HCT116 (cell line): ENCODE measurements around the gene MAGEF1. TPM values are rescaled to one million over a fixed set of nuclear protein-coding genes. Genes with fewer than 3 reads are reported as not detected.

ENCODE experiments used
- ATAC-seq: fragments of 200-7000 bp; cut with Tn5 transposase; 2 replicates; pipeline ENCODE4 v1.9.1; 2020; ENCODE audit warnings: mild to moderate bottlenecking, moderate library complexity
- BruUV-seq: library from RNA; stranded (reverse); fragments of 400-500 nt; replicated peaks from 2 replicates; lab custom pipeline; 2021; lab: Mats Ljungman, UMichigan
- CTCF ChIA-PET: fragments of 300-600 bp; sonication (Branson Sonifier 250); formaldehyde crosslinking; loops from one replicate; lab custom pipeline; 2021; ENCODE audit warnings: antibody characterized with exemption; lab: Charles Lee
- POLR2A ChIA-PET: fragments of 300-600, 350-600 bp; sonication (Branson Sonifier 250); formaldehyde crosslinking; loops from one replicate; lab custom pipeline; 2021; ENCODE audit warnings: antibody characterized with exemption; lab: Charles Lee
- RAD21 ChIA-PET, 2 experiments: fragments of 300-600 bp; sonication (Branson Sonifier 250); formaldehyde crosslinking; loops; one replicate each; lab custom pipeline; 2023; ENCODE audit warnings: low total read pairs in 2 of 2; ENCODE audit not compliant: uncharacterized antibody in 2 of 2, unreplicated experiment in 2 of 2, low non-redundant PET in 1 of 2; lab: Charles Lee
- DNase-seq: peaks from one replicate; pipeline ENCODE4 v3.0.0-alpha.2; 2010; ENCODE audit warnings: low read depth, low spot score
- H2AFZ ChIP-seq: fragments of 200-600 bp; shearing (Covaris generic), sonication (generic); 2 replicates; pipeline ENCODE4 v1.6.1; 2017; ENCODE audit warnings: low read depth, mixed run types, mixed read lengths, antibody characterized with exemption, low read length; ENCODE audit not compliant: poor library complexity, severe bottlenecking
- H3K27ac ChIP-seq: 2 replicates; pipeline ENCODE4 v1.5.1; 2012; ENCODE audit warnings: low read depth, low read length
- H3K27me3 ChIP-seq: fragments of 200-600 bp; sonication (generic); 2 replicates; pipeline ENCODE4 v1.6.1; 2016; ENCODE audit warnings: mixed run types, low read length, mixed read lengths; ENCODE audit not compliant: insufficient read depth
- H3K36me3 ChIP-seq, 2 experiments: fragments of 200-500 bp in 1 of 2; fragments of 200-600 bp in 1 of 2; sonication (Bioruptor generic) in 1 of 2; sonication (generic) in 1 of 2; 2 replicates each; pipeline versions ENCODE4 v1.5.1 to v1.6.1; 2014 to 2016; ENCODE audit warnings: low read length in 2 of 2, inconsistent platforms in 1 of 2, mixed read lengths in 1 of 2, mixed run types in 1 of 2; ENCODE audit not compliant: insufficient read depth in 2 of 2, control insufficient read depth in 1 of 2
- H3K4me1 ChIP-seq, 2 experiments: fragments of 200-600 bp in 1 of 2; sonication (generic) in 1 of 2; 2 replicates each; pipeline versions ENCODE4 v1.5.1 to v1.6.1; 2012 to 2017; ENCODE audit warnings: low read length in 2 of 2, inconsistent platforms in 1 of 2, mild to moderate bottlenecking in 1 of 2, mixed read lengths in 1 of 2, mixed run types in 1 of 2, moderate library complexity in 1 of 2; ENCODE audit not compliant: insufficient read depth in 2 of 2, control insufficient read depth in 1 of 2
- H3K4me2 ChIP-seq: fragments of 200-600 bp; sonication (generic); 2 replicates; pipeline ENCODE4 v1.6.1; 2017; ENCODE audit warnings: mixed run types, low read length, mixed read lengths
- H3K4me3 ChIP-seq, 2 experiments: fragments of 200-600 bp in 1 of 2; sonication (generic) in 1 of 2; replicated peaks in 1 of 2; 2 replicates each; pipeline ENCODE4 v1.5.1; 2011 to 2016; ENCODE audit warnings: low read length in 2 of 2, control low read depth in 1 of 2, low read depth in 1 of 2, mild to moderate bottlenecking in 1 of 2, mixed read lengths in 1 of 2, mixed run types in 1 of 2
- H3K79me2 ChIP-seq: fragments of 200-600 bp; sonication (generic); 2 replicates; pipeline ENCODE4 v1.6.1; 2017; ENCODE audit warnings: mild to moderate bottlenecking, mixed run types, low read length, moderate library complexity, mixed read lengths; ENCODE audit not compliant: insufficient read depth
- H3K9ac ChIP-seq: fragments of 200-600 bp; sonication (generic); 2 replicates; pipeline ENCODE4 v1.6.1; 2016; ENCODE audit warnings: low read length, mixed read lengths
- H3K9me2 ChIP-seq: fragments of 200-600 bp; sonication (generic), shearing (Covaris generic); 2 replicates; pipeline ENCODE4 v1.6.1; 2017; ENCODE audit warnings: mixed run types, mild to moderate bottlenecking, moderate library complexity; ENCODE audit not compliant: insufficient read depth
- H3K9me3 ChIP-seq, 2 experiments: fragments of 200-500 bp in 1 of 2; fragments of 200-600 bp in 1 of 2; sonication (Bioruptor generic) in 1 of 2; sonication (generic) in 1 of 2; 2 replicates each; pipeline ENCODE4 v1.6.1; 2014 to 2017; ENCODE audit warnings: low read length in 2 of 2, mixed read lengths in 2 of 2, inconsistent platforms in 1 of 2, low read depth in 1 of 2, mild to moderate bottlenecking in 1 of 2, mixed run types in 1 of 2, moderate library complexity in 1 of 2; ENCODE audit not compliant: control insufficient read depth in 1 of 2, insufficient read depth in 1 of 2
- H4K20me1 ChIP-seq: fragments of 200-600 bp; sonication (generic), shearing (Covaris generic); 2 replicates; pipeline ENCODE4 v1.6.1; 2017; ENCODE audit warnings: mixed run types, mild to moderate bottlenecking, moderate library complexity; ENCODE audit not compliant: insufficient read depth
- ATF3 ChIP-seq: IDR thresholded peaks from 2 replicates; pipeline ENCODE4 v1.6.1; 2012
- CEBPB ChIP-seq: IDR thresholded peaks from 2 replicates; pipeline ENCODE4 v1.6.1; 2012; ENCODE audit warnings: low read depth
- ELF1 ChIP-seq: IDR thresholded peaks from 2 replicates; pipeline ENCODE4 v1.6.1; 2012; ENCODE audit warnings: low read depth, borderline replicate concordance
- FOSL1 ChIP-seq: IDR thresholded peaks from 2 replicates; pipeline ENCODE4 v1.6.1; 2012; ENCODE audit warnings: low read depth
- JUND ChIP-seq: IDR thresholded peaks from 2 replicates; pipeline ENCODE4 v1.6.1; 2012
- POLR2A ChIP-seq: IDR thresholded peaks from 2 replicates; pipeline ENCODE4 v1.7.0; 2011; ENCODE audit warnings: borderline replicate concordance; ENCODE audit not compliant: insufficient read depth, insufficient read length; ENCODE audit errors: extremely low read depth
- POLR2AphosphoS5 ChIP-seq: IDR thresholded peaks from 2 replicates; pipeline ENCODE4 v1.6.1; 2011; ENCODE audit warnings: mild to moderate bottlenecking, low read depth, low read length, moderate library complexity
- RAD21 ChIP-seq: IDR thresholded peaks from 2 replicates; pipeline ENCODE4 v1.6.1; 2012; ENCODE audit warnings: low read depth, mild to moderate bottlenecking
- SP1 ChIP-seq: IDR thresholded peaks from 2 replicates; pipeline ENCODE4 v1.6.1; 2012; ENCODE audit warnings: low read depth
- SRF ChIP-seq: IDR thresholded peaks from 2 replicates; pipeline ENCODE4 v1.6.1; 2012; ENCODE audit warnings: low read depth
- YY1 ChIP-seq: IDR thresholded peaks from 2 replicates; pipeline ENCODE4 v1.6.1; 2011; ENCODE audit warnings: low read length, low read depth, moderate library complexity, mild to moderate bottlenecking; ENCODE audit not compliant: insufficient replicate concordance; ENCODE audit errors: extremely low read depth
- ZFX ChIP-seq: fragments of 450-650 bp; IDR thresholded peaks from 2 replicates; pipeline ENCODE4 v1.6.1; 2017
- intact Hi-C: fragments of 100-400 bp; cut with micrococcal nuclease; formaldehyde crosslinking; loops from 2 replicates; pipeline ENCODE4 v1.10.0; 2022
- total RNA-seq: library from RNA; stranded (reverse); gene quantifications from one replicate; pipeline ENCODE4 v1.2.1, GENCODE V29; 2021; ENCODE audit not compliant: unreplicated experiment
- TF ChIP-seq, protein P1 (sequence below): IDR thresholded peaks from 2 replicates; pipeline ENCODE4 v1.6.1; 2011; ENCODE audit warnings: mild to moderate bottlenecking, low read length, moderate library complexity; ENCODE audit not compliant: insufficient replicate concordance; ENCODE audit errors: extremely low read depth
- TF ChIP-seq, protein P2 (sequence below): IDR thresholded peaks from 2 replicates; pipeline ENCODE4 v1.6.1; 2012
- TF ChIP-seq, protein P3 (sequence below), 3 experiments: fragments of 200-600 bp in 1 of 3; sonication (generic) in 1 of 3; IDR thresholded peaks in 2 of 3; conservative IDR thresholded peaks in 1 of 3; 2 replicates each; pipeline ENCODE4 v1.5.1; 2012 to 2017; ENCODE audit warnings: low read depth in 2 of 3, low read length in 2 of 3, antibody characterized with exemption in 1 of 3, borderline replicate concordance in 1 of 3, control low read depth in 1 of 3, mild to moderate bottlenecking in 1 of 3, mixed read lengths in 1 of 3, mixed run types in 1 of 3, moderate library complexity in 1 of 3; ENCODE audit not compliant: insufficient read depth in 1 of 3

Gene MAGEF1
- total RNA-seq, 1 experiment from 2014 or later = 44.1 TPM

DNA sequence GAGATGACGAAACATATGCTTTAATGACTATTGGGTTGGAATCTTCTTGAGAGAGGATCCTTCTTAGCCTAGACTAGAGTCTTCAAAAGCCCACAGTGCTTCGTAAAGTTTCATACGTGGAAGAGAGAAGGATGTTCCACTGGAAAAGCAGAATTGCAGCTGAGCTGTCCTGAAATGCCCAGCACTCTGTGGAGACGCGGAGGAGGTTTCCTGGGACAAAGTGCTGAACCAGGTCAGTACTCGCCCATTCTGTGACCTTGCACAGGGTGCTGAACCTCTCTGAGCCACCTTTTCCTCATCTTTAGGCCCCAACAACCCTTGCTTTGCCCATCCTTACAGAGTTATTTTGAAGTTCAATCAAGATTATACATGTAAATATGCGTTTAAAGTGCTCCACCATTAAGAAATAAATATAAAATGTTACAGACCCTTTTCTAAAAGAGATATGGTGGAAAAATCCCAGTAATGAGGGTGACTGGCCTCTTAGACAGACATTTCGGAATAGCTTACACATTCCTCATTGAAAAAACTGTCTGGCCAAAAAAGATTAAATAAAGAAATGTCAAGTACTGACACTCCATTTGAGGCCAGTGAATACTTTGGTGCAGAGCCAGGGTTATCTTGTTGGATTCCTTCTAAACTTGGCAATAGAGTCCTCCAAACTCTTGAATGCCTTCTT is 4.2 kb upstream of the MAGEF1 start:
- CTCF ChIA-PET = no interaction called here
- Histone ChIP-seq H3K27me3 (no peaks in the 10 kb centered on the region), H3K9me3 (no peaks in the 10 kb centered on the region), H2AFZ (no peak overlapping the region), H3K27ac (no peak overlapping the region), H3K9ac (no peak overlapping the region), H4K20me1 (no peaks in the 10 kb centered on the region), H3K79me2 (peaks cover 6% of the 10 kb centered on the region), H3K9me2 (no peaks in the 10 kb centered on the region), H3K4me2 (peak overlapping the region; percentile 58), H3K36me3 (no peaks in the 10 kb centered on the region), H3K4me1 (peaks cover 9 to 18% of the 10 kb centered on the region in 2 experiments; a peak in 3 of 4 replicates), H3K4me3 (no peak overlapping the region)
- no peak for DNase-seq
- TF ChIP-seq, protein P1, sequence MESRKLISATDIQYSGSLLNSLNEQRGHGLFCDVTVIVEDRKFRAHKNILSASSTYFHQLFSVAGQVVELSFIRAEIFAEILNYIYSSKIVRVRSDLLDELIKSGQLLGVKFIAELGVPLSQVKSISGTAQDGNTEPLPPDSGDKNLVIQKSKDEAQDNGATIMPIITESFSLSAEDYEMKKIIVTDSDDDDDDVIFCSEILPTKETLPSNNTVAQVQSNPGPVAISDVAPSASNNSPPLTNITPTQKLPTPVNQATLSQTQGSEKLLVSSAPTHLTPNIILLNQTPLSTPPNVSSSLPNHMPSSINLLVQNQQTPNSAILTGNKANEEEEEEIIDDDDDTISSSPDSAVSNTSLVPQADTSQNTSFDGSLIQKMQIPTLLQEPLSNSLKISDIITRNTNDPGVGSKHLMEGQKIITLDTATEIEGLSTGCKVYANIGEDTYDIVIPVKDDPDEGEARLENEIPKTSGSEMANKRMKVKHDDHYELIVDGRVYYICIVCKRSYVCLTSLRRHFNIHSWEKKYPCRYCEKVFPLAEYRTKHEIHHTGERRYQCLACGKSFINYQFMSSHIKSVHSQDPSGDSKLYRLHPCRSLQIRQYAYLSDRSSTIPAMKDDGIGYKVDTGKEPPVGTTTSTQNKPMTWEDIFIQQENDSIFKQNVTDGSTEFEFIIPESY = no peak
- TF ChIP-seq SRF (no peak), FOSL1 (no peak), ATF3 (no peak), JUND (no peak), POLR2A (no peak), ELF1 (no peak), YY1 (no peak), RAD21 (no peak), POLR2AphosphoS5 (no peak), ZFX (no peak), CEBPB (no peak), SP1 (no peak)
- TF ChIP-seq, protein P2, sequence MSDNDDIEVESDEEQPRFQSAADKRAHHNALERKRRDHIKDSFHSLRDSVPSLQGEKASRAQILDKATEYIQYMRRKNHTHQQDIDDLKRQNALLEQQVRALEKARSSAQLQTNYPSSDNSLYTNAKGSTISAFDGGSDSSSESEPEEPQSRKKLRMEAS = no peak
- TF ChIP-seq, protein P3, sequence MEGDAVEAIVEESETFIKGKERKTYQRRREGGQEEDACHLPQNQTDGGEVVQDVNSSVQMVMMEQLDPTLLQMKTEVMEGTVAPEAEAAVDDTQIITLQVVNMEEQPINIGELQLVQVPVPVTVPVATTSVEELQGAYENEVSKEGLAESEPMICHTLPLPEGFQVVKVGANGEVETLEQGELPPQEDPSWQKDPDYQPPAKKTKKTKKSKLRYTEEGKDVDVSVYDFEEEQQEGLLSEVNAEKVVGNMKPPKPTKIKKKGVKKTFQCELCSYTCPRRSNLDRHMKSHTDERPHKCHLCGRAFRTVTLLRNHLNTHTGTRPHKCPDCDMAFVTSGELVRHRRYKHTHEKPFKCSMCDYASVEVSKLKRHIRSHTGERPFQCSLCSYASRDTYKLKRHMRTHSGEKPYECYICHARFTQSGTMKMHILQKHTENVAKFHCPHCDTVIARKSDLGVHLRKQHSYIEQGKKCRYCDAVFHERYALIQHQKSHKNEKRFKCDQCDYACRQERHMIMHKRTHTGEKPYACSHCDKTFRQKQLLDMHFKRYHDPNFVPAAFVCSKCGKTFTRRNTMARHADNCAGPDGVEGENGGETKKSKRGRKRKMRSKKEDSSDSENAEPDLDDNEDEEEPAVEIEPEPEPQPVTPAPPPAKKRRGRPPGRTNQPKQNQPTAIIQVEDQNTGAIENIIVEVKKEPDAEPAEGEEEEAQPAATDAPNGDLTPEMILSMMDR (IDR thresholded peaks at IDR 0.05 in 2 of 3, conservative IDR thresholded peaks at IDR 0.05 in 1 of 3; ENCODE audit: borderline replicate concordance in 1 of 3, insufficient read depth in 1 of 3, low read depth in 2 of 3, low read length in 2 of 3) = no peak
- intact Hi-C loops = no loop called here
- POLR2A ChIA-PET = no interaction called here
- no peak for ATAC-seq
- RAD21 ChIA-PET = no interaction called here
- BruUV-seq = no TSS peak
